DOHH2 (cell line): ENCODE results near the gene NRF1.
"Not testable (repeated sequence)": the region's sequence is repeated elsewhere in the genome, so short reads cannot be mapped to it uniquely, and the experiment has no call there.

Experiments
- H3F3A ChIP-seq: fragments of 200-600 bp; sonication (generic), shearing (Covaris generic); 2 replicates; pipeline ENCODE4 v1.6.0; 2016; ENCODE audit warnings: antibody characterized with exemption, mild to moderate bottlenecking; ENCODE audit not compliant: control insufficient read depth, insufficient read depth
- H3K27ac ChIP-seq: fragments of 200-600 bp; sonication (generic); 2 replicates; pipeline ENCODE4 v1.5.1; 2014; ENCODE audit warnings: low read depth, mild to moderate bottlenecking, low read length, moderate library complexity
- H3K27me3 ChIP-seq: fragments of 200-600 bp; sonication (generic); 2 replicates; pipeline ENCODE4 v1.6.1; 2014; ENCODE audit warnings: mild to moderate bottlenecking, low read length, mixed read lengths; ENCODE audit not compliant: control insufficient read depth
- H3K36me3 ChIP-seq: fragments of 200-600 bp; sonication (generic); 2 replicates; pipeline ENCODE4 v1.6.1; 2014; ENCODE audit warnings: mild to moderate bottlenecking, low read length, moderate library complexity, mixed read lengths; ENCODE audit not compliant: control insufficient read depth
- H3K4me1 ChIP-seq: fragments of 200-600 bp; sonication (generic); 2 replicates; pipeline ENCODE4 v1.6.1; 2014; ENCODE audit warnings: mild to moderate bottlenecking, low read length, mixed read lengths; ENCODE audit not compliant: control insufficient read depth
- H3K4me2 ChIP-seq: fragments of 200-600 bp; sonication (generic); 2 replicates; pipeline ENCODE4 v1.6.0; 2014; ENCODE audit warnings: mild to moderate bottlenecking, low read length, moderate library complexity
- H3K4me3 ChIP-seq: fragments of 200-600 bp; sonication (generic); 2 replicates; pipeline ENCODE4 v1.5.1; 2014; ENCODE audit warnings: mild to moderate bottlenecking, low read length, mixed read lengths
- H3K79me2 ChIP-seq: fragments of 200-600 bp; sonication (generic); 2 replicates; pipeline ENCODE4 v1.6.1; 2014; ENCODE audit warnings: mild to moderate bottlenecking, low read length, mixed read lengths; ENCODE audit not compliant: control insufficient read depth
- H3K9me2 ChIP-seq: fragments of 200-600 bp; sonication (generic); replicated peaks from 2 replicates; pipeline ENCODE4 v1.6.1; 2014; ENCODE audit warnings: mild to moderate bottlenecking, low read length, mixed read lengths; ENCODE audit not compliant: control insufficient read depth
- H3K9me3 ChIP-seq: fragments of 200-600 bp; sonication (generic); 2 replicates; pipeline ENCODE4 v1.6.1; 2014; ENCODE audit warnings: antibody characterized with exemption, low read length, mixed read lengths; ENCODE audit not compliant: control insufficient read depth, insufficient read depth
- H4K20me1 ChIP-seq: fragments of 200-600 bp; sonication (generic); 2 replicates; pipeline ENCODE4 v1.6.0; 2014; ENCODE audit warnings: low read depth, mild to moderate bottlenecking, antibody characterized with exemption, low read length, moderate library complexity; ENCODE audit not compliant: control insufficient read depth, insufficient read depth
- CTCF ChIP-seq: fragments of 200-600 bp; sonication (generic); IDR thresholded peaks from one replicate; pipeline ENCODE4 v1.5.1; 2014; ENCODE audit warnings: antibody characterized with exemption, mild to moderate bottlenecking, low read depth, low read length; ENCODE audit not compliant: poor library complexity, severe bottlenecking
- EZH2phosphoT487 ChIP-seq: fragments of 200-600 bp; sonication (generic); IDR thresholded peaks from 2 replicates; pipeline ENCODE4 v1.6.1; 2017; ENCODE audit warnings: borderline replicate concordance, mild to moderate bottlenecking, antibody characterized with exemption, low read length, moderate library complexity, mixed read lengths

NRF1 gene

GRCh38 chr7:129630341-129630740 lies 18.8 kb downstream of the NRF1 start:
- peaks cover 88% of the 10 kb centered on the region for H3K79me2 ChIP-seq
- no peak overlapping the region for H3K4me3 ChIP-seq
- peaks cover 3% of the 10 kb centered on the region; the same call in 1 of the 2 replicates for H3K36me3 ChIP-seq
- no peak overlapping the region for H3K27ac ChIP-seq
- TF ChIP-seq CTCF (no peak), EZH2phosphoT487 (no peak)
- H3K27me3 ChIP-seq, result no peaks in the 10 kb centered on the region
- H3K9me3 ChIP-seq, result no peaks in the 10 kb centered on the region
- H3K4me1 ChIP-seq, result peaks cover 19% of the 10 kb centered on the region
- peaks cover 20% of the 10 kb centered on the region for H3F3A ChIP-seq
- H3K4me2 ChIP-seq, result no peak overlapping the region
- H4K20me1 ChIP-seq, result peaks cover 6% of the 10 kb centered on the region; the same call in 1 of the 2 replicates
- no peaks in the 10 kb centered on the region for H3K9me2 ChIP-seq

GRCh38 chr7:129634361-129635034 lies 23.0 kb downstream of the NRF1 start:
- Histone ChIP-seq H4K20me1 (peaks cover 15% of the 10 kb centered on the region), H3K36me3 (peaks cover 8% of the 10 kb centered on the region; the same call in 1 of the 2 replicates), H3K4me3 (no peak overlapping the region), H3K27ac (no peak overlapping the region), H3K9me3 (no peaks in the 10 kb centered on the region), H3F3A (peaks cover 20% of the 10 kb centered on the region), H3K27me3 (no peaks in the 10 kb centered on the region), H3K4me2 (no peak overlapping the region), H3K4me1 (peaks cover 11% of the 10 kb centered on the region), H3K79me2 (peaks cover 89% of the 10 kb centered on the region), H3K9me2 (no peaks in the 10 kb centered on the region)
- TF ChIP-seq EZH2phosphoT487 (no peak), CTCF (no peak)

- TF ChIP-seq EZH2phosphoT487 (no peak), CTCF (peak; percentile 97)
- Histone ChIP-seq H3K27me3 (no peaks in the 10 kb centered on the region), H3K27ac (no peak overlapping the region), H3F3A (peaks cover 18% of the 10 kb centered on the region), H4K20me1 (peaks cover 15% of the 10 kb centered on the region), H3K4me2 (no peak overlapping the region), H3K9me3 (no peaks in the 10 kb centered on the region), H3K4me1 (peaks cover 5% of the 10 kb centered on the region), H3K9me2 (no peaks in the 10 kb centered on the region), H3K36me3 (peaks cover 5% of the 10 kb centered on the region; the same call in 1 of the 2 replicates), H3K4me3 (no peak overlapping the region), H3K79me2 (peaks cover 83% of the 10 kb centered on the region)
These were observed 23.9 kb downstream of the NRF1 start for GRCh38 chr7:129635300-129636029.

GRCh38 chr7:129636030-129636550 lies 24.6 kb downstream of the NRF1 start:
- not testable (repeated sequence) for H3K36me3 ChIP-seq, H3K27ac ChIP-seq, H3K4me3 ChIP-seq, H3K9me2 ChIP-seq, H3K27me3 ChIP-seq, H3K4me2 ChIP-seq, H3K9me3 ChIP-seq, H3K4me1 ChIP-seq
- H3K79me2 ChIP-seq, result peaks cover 81% of the 10 kb centered on the region
- peaks cover 18% of the 10 kb centered on the region for H3F3A ChIP-seq
- peaks cover 15% of the 10 kb centered on the region for H4K20me1 ChIP-seq
